NCI-H446 treated with DMSO at 0.1 percent for 48 hours (cell line): ENCODE results near the gene DCDC2C.

Experiments
- DNase-seq: peaks from one replicate; lab custom pipeline; 2025; lab: John Stamatoyannopoulos, UW

The DCDC2C gene

GRCh38 chr2:3747032-3747654 lies 43.8 kb downstream of the DCDC2C start:
- DNase-seq, result no peak

- no peak for DNase-seq
Measured at GRCh38 chr2:3747826-3748225, 44.5 kb downstream of the DCDC2C start.

DNA sequence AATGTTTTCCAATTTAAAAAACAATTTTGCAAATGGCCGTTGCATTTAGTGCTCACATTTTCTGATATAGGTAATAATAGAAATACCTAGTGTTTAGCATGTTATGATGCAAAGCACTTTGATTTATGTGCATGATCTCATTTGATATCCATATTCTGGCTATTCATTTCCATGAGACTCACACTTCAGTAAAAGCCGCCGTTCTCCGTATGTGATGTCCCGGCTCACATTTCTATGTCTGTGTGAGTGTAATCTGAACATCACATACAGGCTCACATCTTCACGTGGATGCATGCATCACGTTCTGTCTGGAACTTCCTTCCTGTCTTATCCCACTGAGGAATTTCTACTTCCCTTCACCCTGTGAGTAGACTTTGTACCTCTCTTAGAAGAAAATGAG lies 45.8 kb downstream of the DCDC2C start:
- no peak for DNase-seq

DNA sequence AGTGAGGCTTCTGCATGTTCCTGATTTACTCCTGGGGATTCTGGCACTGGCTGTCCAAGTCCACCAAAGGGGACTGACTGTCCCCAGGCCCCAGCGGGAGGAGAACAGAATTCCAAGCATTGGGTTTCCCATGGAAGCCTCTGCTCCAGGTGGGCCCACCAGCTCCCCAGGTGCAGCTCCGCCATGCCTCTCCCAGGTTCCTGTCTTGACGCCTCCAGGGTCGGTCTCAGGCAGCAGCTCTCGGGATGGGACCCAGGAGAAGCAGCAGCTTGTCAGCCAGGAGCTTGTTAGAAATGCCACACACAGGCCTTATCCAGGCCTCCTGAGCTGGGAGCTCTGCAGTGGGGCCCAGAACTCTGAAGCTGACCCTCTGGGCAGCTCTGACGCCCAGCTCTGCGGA lies 47.9 kb downstream of the DCDC2C start:
- no peak for DNase-seq

- DNase-seq, result no peak
Measured at GRCh38 chr2:3751806-3752205, 48.4 kb downstream of the DCDC2C start.

DNA sequence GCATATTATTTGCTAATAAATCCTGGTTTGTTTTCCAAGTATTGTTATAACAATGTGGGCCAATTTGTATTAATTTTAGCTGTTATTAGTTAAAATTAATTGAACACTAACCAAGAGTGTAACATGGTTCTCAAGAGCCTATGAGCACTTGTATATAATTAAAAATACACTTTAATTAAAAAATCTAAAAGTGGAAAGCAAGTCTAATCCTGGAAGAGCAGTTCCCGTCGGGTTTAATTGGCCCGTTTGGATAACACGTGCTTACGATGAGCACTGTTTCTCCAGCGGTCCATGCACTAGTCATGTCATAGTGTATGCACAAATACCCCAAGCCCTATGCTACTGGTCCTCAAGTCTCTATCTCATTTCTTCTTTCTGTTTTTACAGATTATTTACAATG lies 49.0 kb downstream of the DCDC2C start:
- no peak for DNase-seq

DNA sequence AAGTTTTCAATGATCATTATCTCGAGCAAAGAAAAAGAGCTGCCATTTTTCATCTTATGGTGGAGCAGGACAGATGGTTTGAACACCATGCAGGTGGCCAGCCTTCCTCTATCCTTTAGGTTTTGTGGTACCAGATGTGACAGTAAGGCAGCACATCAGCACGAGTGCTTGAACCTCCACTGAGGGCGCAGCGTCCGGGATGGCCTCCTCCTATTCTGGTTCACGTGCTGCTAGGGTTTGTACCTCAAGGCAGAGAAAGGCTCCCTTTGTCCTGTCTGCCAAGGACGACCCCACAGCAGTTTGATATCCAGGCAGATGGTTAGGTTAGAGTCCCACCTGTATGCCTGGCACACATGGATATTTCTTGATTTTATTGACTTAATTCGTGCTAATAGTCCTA lies 50.2 kb downstream of the DCDC2C start:
- DNase-seq, result no peak

DNA sequence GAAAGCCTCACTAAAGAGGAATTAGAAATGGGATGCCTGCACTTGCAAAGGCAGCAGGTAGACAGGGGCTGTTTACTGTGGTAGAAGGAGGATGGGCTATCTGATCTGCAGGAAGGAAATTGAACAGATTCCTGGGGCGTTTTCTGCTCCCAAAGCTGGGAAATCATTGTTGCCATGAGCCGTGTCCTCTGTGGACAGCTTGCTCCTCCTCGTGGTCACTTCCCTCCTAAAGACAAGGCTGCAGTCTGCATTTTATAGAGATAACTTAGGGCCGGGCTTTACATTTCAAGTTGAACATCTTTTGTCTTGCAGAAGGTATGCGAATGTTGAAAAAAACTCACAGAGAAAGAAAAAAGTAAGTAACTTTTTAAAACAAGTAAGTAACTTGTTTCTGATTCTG lies 50.9 kb downstream of the DCDC2C start:
- no peak for DNase-seq

DNA sequence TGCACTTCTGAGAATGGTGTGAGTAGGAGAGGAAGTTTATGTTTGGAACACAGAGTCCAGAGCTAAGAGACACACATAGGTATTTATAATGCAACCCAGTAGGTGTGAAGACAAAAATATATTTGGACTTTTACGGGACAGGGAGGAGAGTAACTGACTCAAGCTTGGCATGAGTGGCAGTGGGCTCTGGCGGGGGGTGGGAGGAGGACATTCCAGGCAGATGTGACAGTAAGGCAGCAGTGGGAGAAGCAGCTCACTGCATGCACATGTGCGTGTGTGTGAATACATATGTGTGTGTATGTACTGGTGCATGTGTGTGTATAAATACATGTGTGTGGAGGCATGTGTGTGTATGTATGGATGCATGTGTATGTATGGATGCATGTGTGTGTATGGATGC lies 51.4 kb downstream of the DCDC2C start:
- no peak for DNase-seq

GRCh38 chr2:3755277-3755676 lies 51.9 kb downstream of the DCDC2C start:
- no peak for DNase-seq

DNA sequence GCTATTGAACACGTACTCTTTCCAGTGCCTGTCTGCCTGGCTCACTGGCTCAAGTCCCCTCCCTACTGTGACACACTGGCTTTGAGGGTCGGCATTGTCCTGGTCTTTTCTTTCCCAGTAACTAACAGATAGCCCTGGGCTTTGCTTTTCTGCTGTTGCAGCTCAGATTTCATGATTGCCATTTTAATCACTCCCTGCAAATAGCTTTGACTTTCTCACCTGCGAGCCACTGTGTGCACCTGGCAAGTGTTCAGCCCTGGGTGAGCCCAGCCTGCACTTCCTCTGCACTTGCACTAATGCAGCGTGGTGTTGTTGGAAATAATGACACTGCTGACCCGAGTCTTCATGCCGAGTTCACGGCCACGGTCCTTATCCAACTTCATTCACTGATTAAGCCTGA lies 52.9 kb downstream of the DCDC2C start:
- no peak for DNase-seq

DNA sequence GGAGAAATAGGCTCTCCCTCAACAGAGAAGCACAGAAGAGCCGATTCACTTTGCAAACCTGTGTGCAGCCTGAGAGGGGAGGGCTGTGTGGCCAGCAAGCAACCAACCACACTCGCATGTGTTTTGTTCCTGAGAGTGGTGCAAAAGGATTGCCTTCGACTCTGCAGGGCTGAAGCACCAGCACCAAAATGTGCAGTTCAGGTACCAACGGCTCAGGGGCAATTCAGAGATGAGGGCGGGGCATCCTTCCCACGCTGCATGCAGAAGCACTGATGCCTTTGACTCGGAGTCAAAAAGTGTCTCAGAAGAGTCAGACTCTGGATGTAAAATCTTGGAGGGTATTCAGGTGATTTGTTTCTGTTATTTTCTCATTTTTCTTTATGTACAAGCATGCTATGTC lies 55.5 kb downstream of the DCDC2C start:
- no peak for DNase-seq

DNA sequence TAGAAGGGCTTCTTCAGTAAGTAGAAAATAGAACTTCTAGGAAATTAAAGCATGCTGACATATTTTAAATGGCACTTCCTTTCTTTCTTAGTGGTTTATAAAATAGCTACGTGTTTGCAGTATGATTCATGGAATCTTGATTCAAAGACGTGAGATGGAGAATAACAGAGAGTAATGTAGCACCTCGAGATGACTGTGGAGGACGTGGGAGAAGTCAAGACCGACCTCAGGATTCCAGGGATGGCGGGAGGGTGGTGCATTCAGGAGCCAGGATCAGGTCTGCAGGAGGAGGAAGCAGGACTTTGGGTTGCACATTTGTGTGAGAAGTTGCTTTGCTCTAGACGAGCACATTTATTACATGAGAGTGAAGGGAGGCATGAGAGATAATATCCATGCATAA lies 56.0 kb downstream of the DCDC2C start:
- no peak for DNase-seq

DNA sequence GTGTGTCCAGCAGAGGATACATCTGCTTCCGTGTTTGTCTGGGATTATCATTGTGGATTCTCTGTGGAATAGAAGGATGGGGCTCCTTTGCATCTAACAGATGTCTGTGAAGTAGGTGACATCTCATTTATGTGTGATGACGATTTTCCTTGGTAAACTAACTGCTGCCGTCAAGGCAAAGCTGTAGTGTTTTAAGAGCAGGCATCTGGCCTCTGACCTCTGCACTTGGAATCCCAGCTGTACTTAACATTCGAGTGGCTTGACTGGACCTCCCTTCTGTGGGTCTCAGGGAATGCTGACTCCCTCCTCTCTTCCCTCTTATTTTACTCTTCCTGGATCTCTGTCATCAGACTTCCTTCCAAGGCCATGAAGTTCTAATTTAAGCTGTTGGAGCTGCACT lies 56.4 kb downstream of the DCDC2C start:
- no peak for DNase-seq

GRCh38 chr2:3761272-3761671 lies 57.9 kb downstream of the DCDC2C start:
- DNase-seq, result no peak

DNA sequence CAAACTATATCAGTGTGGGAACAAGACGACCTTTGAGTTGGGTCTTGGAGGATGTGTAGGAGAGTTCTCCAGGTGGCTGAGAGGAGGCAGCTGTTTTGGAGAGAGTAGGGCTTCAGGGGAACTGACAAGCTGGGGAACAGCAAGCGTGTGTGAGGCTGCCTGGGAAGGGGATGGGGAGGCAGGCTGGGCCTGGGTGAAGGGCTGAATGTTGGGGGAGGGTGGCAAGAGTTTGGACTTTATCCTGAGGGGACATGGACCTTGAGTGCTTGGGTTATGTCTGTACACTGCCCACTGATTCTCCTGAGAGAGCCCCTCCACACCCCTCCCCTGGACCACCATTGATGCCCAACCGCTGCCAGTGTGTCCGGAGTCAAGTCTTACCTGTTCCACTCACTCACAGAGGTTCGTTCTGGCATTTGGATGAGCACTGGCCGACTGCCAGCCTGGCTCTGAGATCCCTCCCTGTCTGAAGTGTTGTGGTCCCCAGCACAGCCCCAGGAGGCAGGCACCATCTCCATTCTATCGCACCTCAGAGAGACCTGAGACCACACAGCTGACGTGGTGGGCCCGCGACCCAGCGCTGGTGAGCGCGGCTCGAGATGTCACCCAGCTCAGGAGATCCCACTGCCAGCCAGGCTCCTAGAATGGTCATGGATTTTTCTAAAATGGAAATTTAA lies 59.5 kb downstream of the DCDC2C start:
- no peak for DNase-seq

DNA sequence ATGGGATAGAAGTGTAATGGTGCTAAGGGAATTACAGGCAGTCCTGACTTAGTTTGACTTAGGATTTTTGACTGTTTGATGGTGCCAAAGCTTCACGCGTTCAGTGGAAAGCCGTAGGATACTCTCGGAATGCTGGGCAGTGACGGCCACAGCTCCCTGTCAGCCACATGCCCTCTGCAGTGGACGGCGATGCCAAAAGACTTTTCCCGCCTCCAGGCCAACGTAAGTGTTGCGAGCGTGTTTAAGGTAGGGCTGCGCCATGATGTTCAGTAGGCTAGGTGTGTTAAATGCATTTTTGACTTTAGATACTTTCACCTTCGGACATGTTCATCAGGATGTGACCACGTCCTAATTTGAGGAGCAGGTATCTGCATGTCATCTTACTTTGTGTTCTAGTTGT lies 63.4 kb downstream of the DCDC2C start:
- DNase-seq, result no peak

GRCh38 chr2:3768960-3769765 lies 65.8 kb downstream of the DCDC2C start:
- DNase-seq, result no peak

DNA sequence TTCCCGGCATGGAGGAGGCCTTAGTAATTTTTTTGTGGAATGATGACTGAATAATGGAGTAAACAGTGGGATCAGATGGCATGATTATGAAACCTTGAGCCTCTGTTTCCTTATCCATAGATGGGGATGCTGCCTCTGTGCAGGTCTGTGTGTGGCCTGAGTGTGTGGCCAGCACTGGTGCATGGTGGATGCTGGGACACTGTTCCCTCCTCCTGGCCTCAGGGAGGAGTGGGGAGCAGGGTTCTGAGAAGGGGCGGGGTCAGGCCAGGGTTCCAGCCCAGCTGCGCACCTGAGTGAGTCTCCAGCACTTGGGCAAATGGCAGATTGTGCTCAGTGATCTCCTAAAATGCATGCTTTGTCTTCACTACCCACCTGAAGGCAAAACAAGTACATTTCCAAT lies 66.4 kb downstream of the DCDC2C start:
- DNase-seq, result no peak

GRCh38 chr2:3770724-3771415 lies 67.5 kb downstream of the DCDC2C start:
- DNase-seq, result no peak

- DNase-seq, result no peak
Measured at GRCh38 chr2:3771576-3771975, 68.2 kb downstream of the DCDC2C start.

DNA sequence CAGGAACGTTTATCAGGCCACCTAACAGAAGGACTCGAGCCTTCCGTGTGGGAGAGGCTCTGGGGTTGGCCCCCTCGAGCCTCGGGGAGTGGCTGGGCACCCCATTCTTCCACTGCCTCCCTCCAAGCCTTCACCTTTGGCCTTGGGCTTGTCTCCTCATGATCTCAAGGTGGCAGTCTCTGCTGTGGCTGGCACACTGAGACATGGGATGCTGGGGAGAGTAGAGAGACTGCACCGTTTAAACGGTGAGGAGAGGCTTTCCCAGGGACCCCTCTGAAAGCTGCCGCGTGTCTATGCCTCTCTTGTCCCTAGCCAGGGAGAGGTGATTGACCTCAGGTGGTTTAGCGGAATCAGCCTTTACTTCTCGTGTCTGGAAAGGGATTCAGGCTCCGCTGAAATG lies 71.0 kb downstream of the DCDC2C start:
- DNase-seq, result no peak

- DNase-seq, result no peak
Measured at GRCh38 chr2:3776311-3776710, 72.9 kb downstream of the DCDC2C start.
